H9 (cell line): Measurements from ENCODE around the gene PCDHGB5. TPM values are rescaled to one million over a fixed set of nuclear protein-coding genes. Genes with fewer than 3 reads are reported as not detected.
"Not testable (repeated sequence)": the region's sequence is repeated elsewhere in the genome, so short reads cannot be mapped to it uniquely, and the experiment has no call there.

ENCODE experiments used
- DNase-seq: peaks from one replicate; pipeline ENCODE4 v3.0.0-alpha.2; 2017
- H2AFZ ChIP-seq: one replicate; pipeline ENCODE4 v1.6.1; 2013; ENCODE audit warnings: mild to moderate bottlenecking, low read length, control low read depth, moderate library complexity
- H2AK5ac ChIP-seq: 2 replicates; pipeline ENCODE4 v1.6.1; 2013; ENCODE audit warnings: low read length, control low read depth, mixed read lengths; ENCODE audit not compliant: insufficient read length
- H2BK120ac ChIP-seq: one replicate; pipeline ENCODE4 v1.6.1; 2013; ENCODE audit warnings: low read depth, mild to moderate bottlenecking, low read length, control low read depth, inconsistent platforms; ENCODE audit not compliant: poor library complexity, severe bottlenecking
- H2BK12ac ChIP-seq: 2 replicates; pipeline ENCODE4 v1.6.1; 2013; ENCODE audit warnings: low read length, control low read depth, mixed read lengths, low read depth; ENCODE audit not compliant: insufficient read length
- H2BK15ac ChIP-seq: 2 replicates; pipeline ENCODE4 v1.6.1; 2013; ENCODE audit warnings: low read depth, low read length, control low read depth
- H2BK20ac ChIP-seq: one replicate; pipeline ENCODE4 v1.6.1; 2013; ENCODE audit warnings: low read depth, mild to moderate bottlenecking, low read length, control low read depth, inconsistent platforms; ENCODE audit not compliant: poor library complexity, severe bottlenecking
- H2BK5ac ChIP-seq: 2 replicates; pipeline ENCODE4 v1.6.1; 2013; ENCODE audit warnings: low read length, control low read depth, mixed read lengths; ENCODE audit not compliant: insufficient read length
- H3K14ac ChIP-seq: 2 replicates; pipeline ENCODE4 v1.6.1; 2013; ENCODE audit warnings: low read length, control low read depth; ENCODE audit not compliant: insufficient read depth
- H3K18ac ChIP-seq: 2 replicates; pipeline ENCODE4 v1.6.1; 2013; ENCODE audit warnings: low read depth, mild to moderate bottlenecking, mixed read lengths, low read length, control low read depth; ENCODE audit not compliant: insufficient read length
- H3K23ac ChIP-seq: 2 replicates; pipeline ENCODE4 v1.6.1; 2013; ENCODE audit warnings: low read length, control low read depth, mixed read lengths, low read depth; ENCODE audit not compliant: insufficient read length
- H3K23me2 ChIP-seq: 2 replicates; pipeline ENCODE4 v1.6.1; 2013; ENCODE audit warnings: low read depth, mild to moderate bottlenecking, mixed read lengths, low read length, control low read depth; ENCODE audit not compliant: insufficient read length, poor library complexity, severe bottlenecking
- H3K27ac ChIP-seq: 2 replicates; pipeline ENCODE4 v1.5.1; 2013; ENCODE audit warnings: low read length, control low read depth, mixed read lengths, low read depth; ENCODE audit not compliant: insufficient read length
- H3K27me3 ChIP-seq: 2 replicates; pipeline ENCODE4 v1.6.1; 2013; ENCODE audit warnings: low read length, control low read depth, inconsistent platforms; ENCODE audit not compliant: insufficient read depth
- H3K4ac ChIP-seq: 2 replicates; pipeline ENCODE4 v1.6.1; 2013; ENCODE audit warnings: low read depth, mild to moderate bottlenecking, control low read depth, inconsistent platforms, low read length, moderate library complexity
- H3K4me1 ChIP-seq: 2 replicates; pipeline ENCODE4 v1.6.1; 2013; ENCODE audit warnings: low read length, control low read depth, inconsistent platforms; ENCODE audit not compliant: insufficient read depth
- H3K4me2 ChIP-seq: 2 replicates; pipeline ENCODE4 v1.6.1; 2013; ENCODE audit warnings: low read length, control low read depth, mixed read lengths; ENCODE audit not compliant: insufficient read length, insufficient read depth
- H3K56ac ChIP-seq: 2 replicates; pipeline ENCODE4 v1.6.1; 2013; ENCODE audit warnings: low read depth, mild to moderate bottlenecking, mixed read lengths, low read length, control low read depth; ENCODE audit not compliant: insufficient read length
- H3K79me1 ChIP-seq: 2 replicates; pipeline ENCODE4 v1.6.1; 2013; ENCODE audit warnings: low read depth, mild to moderate bottlenecking, moderate library complexity, low read length, control low read depth, inconsistent platforms; ENCODE audit not compliant: insufficient read depth, poor library complexity, severe bottlenecking
- H3K79me2 ChIP-seq: 2 replicates; pipeline ENCODE4 v1.6.1; 2013; ENCODE audit warnings: low read length, control low read depth, inconsistent platforms; ENCODE audit not compliant: insufficient read depth
- H3K9ac ChIP-seq: 2 replicates; pipeline ENCODE4 v1.6.1; 2013; ENCODE audit warnings: low read length, control low read depth, mixed read lengths; ENCODE audit not compliant: insufficient read length; ENCODE audit errors: extremely low read depth
- H3K9me3 ChIP-seq: one replicate; pipeline ENCODE4 v1.6.1; 2013; ENCODE audit warnings: low read depth, low read length, inconsistent platforms; ENCODE audit not compliant: control insufficient read depth
- H3T11ph ChIP-seq: one replicate; pipeline ENCODE4 v1.6.1; 2013; ENCODE audit warnings: mild to moderate bottlenecking, low read length, control low read depth, inconsistent platforms
- H4K20me1 ChIP-seq: one replicate; pipeline ENCODE4 v1.6.1; 2013; ENCODE audit not compliant: control insufficient read depth, insufficient read length, insufficient read depth
- H4K5ac ChIP-seq: 2 replicates; pipeline ENCODE4 v1.6.1; 2013; ENCODE audit warnings: low read depth, mild to moderate bottlenecking, mixed read lengths, low read length, control low read depth; ENCODE audit not compliant: insufficient read length
- H4K8ac ChIP-seq: replicated peaks from 2 replicates; pipeline ENCODE4 v1.6.1; 2013; ENCODE audit warnings: low read length, control low read depth, mixed read lengths, low read depth; ENCODE audit not compliant: insufficient read length
- H4K91ac ChIP-seq: 2 replicates; pipeline ENCODE4 v1.6.1; 2013; ENCODE audit warnings: low read depth, mild to moderate bottlenecking, moderate library complexity, mixed read lengths, low read length, control low read depth; ENCODE audit not compliant: insufficient read length
- H3K27ac Mint-ChIP-seq, 3 experiments: 2 replicates in 2 of 3; 3 replicates in 1 of 3; pipeline ENCODE4 v1.8.0; 2020 to 2021; ENCODE audit warnings: mixed read lengths in 3 of 3, mild to moderate bottlenecking in 1 of 3, moderate library complexity in 1 of 3
- H3K27me3 Mint-ChIP-seq: 2 replicates; pipeline ENCODE4 v1.8.0; 2021; ENCODE audit warnings: low read depth, mild to moderate bottlenecking, moderate library complexity, mixed read lengths
- H3K36me3 Mint-ChIP-seq, 3 experiments: 2 replicates in 2 of 3; 3 replicates in 1 of 3; pipeline ENCODE4 v1.8.0; 2020 to 2021; ENCODE audit warnings: low read depth in 3 of 3, mixed read lengths in 3 of 3; ENCODE audit not compliant: insufficient read depth in 1 of 3
- H3K4me1 Mint-ChIP-seq, 2 experiments: 2 replicates each; pipeline ENCODE4 v1.8.0; 2020; ENCODE audit warnings: mixed read lengths in 2 of 2
- H3K4me3 Mint-ChIP-seq, 2 experiments: 2 replicates in 1 of 2; 3 replicates in 1 of 2; pipeline ENCODE4 v1.8.0; 2020 to 2021; ENCODE audit warnings: mild to moderate bottlenecking in 2 of 2, mixed read lengths in 2 of 2, moderate library complexity in 1 of 2
- H3K9me3 Mint-ChIP-seq, 2 experiments: 2 replicates in 1 of 2; 3 replicates in 1 of 2; pipeline ENCODE4 v1.8.0; 2020; ENCODE audit warnings: mild to moderate bottlenecking in 2 of 2, mixed read lengths in 2 of 2, moderate library complexity in 1 of 2
- WGBS: extraction: QIAGEN DNeasy Blood & Tissue Kit; methylation state at CpG from one replicate; pipeline ENCODE4 v1.1.7; 2013; ENCODE audit warnings: missing lambda C conversion rate, low lambda C conversion rate, mixed read lengths; ENCODE audit not compliant: insufficient read length; ENCODE audit errors: extremely low coverage; 5-methylcytosine and 5-hydroxymethylcytosine counted together
- total RNA-seq: library from RNA; stranded (reverse); gene quantifications from 2 replicates; pipeline ENCODE4 v1.2.1, GENCODE V29; 2021

The PCDHGB5 gene
- total RNA-seq, 1 experiment from 2014 or later = 3.8 TPM

DNA sequence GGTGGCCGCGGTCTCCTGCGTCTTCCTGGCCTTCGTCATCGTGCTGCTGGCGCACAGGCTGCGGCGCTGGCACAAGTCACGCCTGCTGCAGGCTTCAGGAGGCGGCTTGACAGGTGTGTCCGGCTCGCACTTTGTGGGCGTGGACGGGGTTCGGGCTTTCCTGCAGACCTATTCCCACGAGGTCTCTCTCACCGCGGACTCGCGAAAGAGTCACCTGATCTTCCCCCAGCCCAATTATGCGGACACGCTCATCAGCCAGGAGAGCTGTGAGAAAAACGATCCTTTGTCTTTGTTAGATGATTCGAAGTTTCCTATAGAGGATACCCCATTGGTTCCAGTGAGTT lies 17.5 kb downstream of the PCDHGB5 start:
- not testable (repeated sequence) for H3K14ac ChIP-seq, H3K23me2 ChIP-seq, H4K5ac ChIP-seq, DNase-seq, H3T11ph ChIP-seq, H3K27ac Mint-ChIP-seq, H3K23ac ChIP-seq, H3K4me1 ChIP-seq, H2AK5ac ChIP-seq, H3K79me1 ChIP-seq, H2BK12ac ChIP-seq, H4K20me1 ChIP-seq, H3K56ac ChIP-seq, H4K91ac ChIP-seq, H4K8ac ChIP-seq, H3K4me2 ChIP-seq, H2BK5ac ChIP-seq, H3K4ac ChIP-seq, H3K27ac ChIP-seq, H3K18ac ChIP-seq, H2BK15ac ChIP-seq, H2BK20ac ChIP-seq, H3K4me3 Mint-ChIP-seq, H3K9ac ChIP-seq, H2BK120ac ChIP-seq, H2AFZ ChIP-seq, H3K27me3 ChIP-seq, H3K79me2 ChIP-seq
- Mint-ChIP-seq H3K36me3 (peaks cover 42 to 62% (median 43%) of the 10 kb centered on the region in 3 experiments), H3K4me1 (peaks cover 9 to 18% of the 10 kb centered on the region in 2 experiments), H3K27me3 (peaks cover 20% of the 10 kb centered on the region), H3K9me3 (peaks cover 46 to 55% of the 10 kb centered on the region in 2 experiments)
- WGBS = no CpG with 5 or more reads among the region's 24 CpGs
- H3K9me3 ChIP-seq = peaks cover 13% of the 10 kb centered on the region
